CD14-positive monocyte (primary cell): ENCODE data around the gene MRRF. TPM values are rescaled to one million over a fixed set of nuclear protein-coding genes. Genes with fewer than 3 reads are reported as not detected.

ENCODE experiments used
- DNase-seq, 3 donors: peaks; one replicate each; pipeline ENCODE4 v3.0.0-alpha.2; 2011 to 2022
- H2AFZ ChIP-seq: 2 replicates; pipeline ENCODE4 v1.6.0; 2012; ENCODE audit warnings: mild to moderate bottlenecking, low read depth, low read length, inconsistent platforms; ENCODE audit not compliant: insufficient read depth, poor library complexity, severe bottlenecking
- H3K27ac ChIP-seq, 2 donors: 1 replicate in 1 of 2; 2 replicates in 1 of 2; pipeline ENCODE4 v1.5.1; 2012 to 2013; ENCODE audit warnings: low read length in 2 of 2, control low read depth in 1 of 2, inconsistent platforms in 1 of 2, low read depth in 1 of 2, mild to moderate bottlenecking in 1 of 2
- H3K27me3 ChIP-seq, 2 donors: one replicate each; pipeline versions ENCODE4 v1.6.0 to v1.6.1; 2011 to 2013; ENCODE audit warnings: low read length in 2 of 2; ENCODE audit not compliant: control insufficient read depth in 2 of 2, insufficient read depth in 2 of 2
- H3K36me3 ChIP-seq, 2 donors: replicated peaks in 1 of 2; 1 replicate in 1 of 2; 2 replicates in 1 of 2; pipeline versions ENCODE4 v1.5.1 to v1.6.1; 2012 to 2013; ENCODE audit warnings: low read length in 2 of 2, control low read depth in 1 of 2, inconsistent platforms in 1 of 2, mild to moderate bottlenecking in 1 of 2; ENCODE audit not compliant: insufficient read depth in 2 of 2, control insufficient read depth in 1 of 2
- H3K4me1 ChIP-seq, 2 donors: 1 replicate in 1 of 2; 2 replicates in 1 of 2; pipeline versions ENCODE4 v1.5.1 to v1.6.1; 2012 to 2013; ENCODE audit warnings: low read length in 2 of 2, control low read depth in 1 of 2, inconsistent platforms in 1 of 2, mild to moderate bottlenecking in 1 of 2, moderate library complexity in 1 of 2; ENCODE audit not compliant: insufficient read depth in 2 of 2, control insufficient read depth in 1 of 2
- H3K4me2 ChIP-seq: replicated peaks from 2 replicates; pipeline ENCODE3; 2012; ENCODE audit warnings: low read length, moderate library complexity, mild to moderate bottlenecking; ENCODE audit not compliant: poor library complexity, severe bottlenecking; ENCODE audit errors: extremely low read depth
- H3K4me3 ChIP-seq, 3 experiments: fragments of 200-600 bp in 1 of 3; sonication (generic) in 1 of 3; replicated peaks in 1 of 3; 1 replicate in 2 of 3; 2 replicates in 1 of 3; pipeline ENCODE4 v1.5.1; 2011 to 2013; ENCODE audit warnings: low read length in 3 of 3, mild to moderate bottlenecking in 3 of 3, control low read depth in 2 of 3, low read depth in 2 of 3, inconsistent platforms in 1 of 3, moderate library complexity in 1 of 3
- H3K79me2 ChIP-seq: 2 replicates; pipeline ENCODE4 v1.6.0; 2012; ENCODE audit warnings: mild to moderate bottlenecking, control low read depth, inconsistent platforms, low read length, moderate library complexity; ENCODE audit not compliant: insufficient read depth
- H3K9ac ChIP-seq: 2 replicates; pipeline ENCODE4 v1.6.0; 2017; ENCODE audit warnings: low read length, mild to moderate bottlenecking; ENCODE audit not compliant: insufficient read depth, poor library complexity, severe bottlenecking
- H3K9me3 ChIP-seq, 2 donors: replicated peaks in 1 of 2; 1 replicate in 1 of 2; 2 replicates in 1 of 2; pipeline versions ENCODE4 v1.5.1 to v1.6.1; 2012 to 2013; ENCODE audit warnings: low read length in 2 of 2, control low read depth in 1 of 2; ENCODE audit not compliant: control insufficient read depth in 1 of 2, insufficient read depth in 1 of 2
- H4K20me1 ChIP-seq: 2 replicates; pipeline ENCODE4 v1.6.0; 2012; ENCODE audit warnings: mild to moderate bottlenecking, low read length, control low read depth, moderate library complexity; ENCODE audit not compliant: insufficient read depth
- H3K27ac Mint-ChIP-seq, 7 donors: one replicate each; pipeline ENCODE4 v1.8.0; 2020; ENCODE audit warnings: mild to moderate bottlenecking in 7 of 7, mixed read lengths in 7 of 7, moderate library complexity in 6 of 7, inconsistent platforms in 2 of 7
- H3K27me3 Mint-ChIP-seq, 3 donors: one replicate each; pipeline ENCODE4 v1.8.0; 2021 to 2022; ENCODE audit warnings: low read depth in 3 of 3, mild to moderate bottlenecking in 3 of 3, mixed read lengths in 3 of 3, moderate library complexity in 3 of 3, inconsistent platforms in 1 of 3
- H3K36me3 Mint-ChIP-seq, 2 donors: one replicate each; pipeline ENCODE4 v1.8.0; 2020; ENCODE audit warnings: mixed read lengths in 2 of 2, inconsistent platforms in 1 of 2, mild to moderate bottlenecking in 1 of 2
- H3K4me1 Mint-ChIP-seq: one replicate; pipeline ENCODE4 v1.8.0; 2020; ENCODE audit warnings: mild to moderate bottlenecking, mixed read lengths
- H3K4me3 Mint-ChIP-seq, 2 donors: one replicate each; pipeline ENCODE4 v1.8.0; 2020; ENCODE audit warnings: mild to moderate bottlenecking in 2 of 2, mixed read lengths in 2 of 2, moderate library complexity in 1 of 2
- H3K9me3 Mint-ChIP-seq, 7 donors: one replicate each; pipeline ENCODE4 v1.8.0; 2020 to 2022; ENCODE audit warnings: mixed read lengths in 7 of 7, mild to moderate bottlenecking in 6 of 7, moderate library complexity in 6 of 7, inconsistent platforms in 2 of 7
- CTCF ChIP-seq: fragments of 200-600 bp; IDR thresholded peaks from one replicate; pipeline ENCODE4 v1.8.0; 2022; ENCODE audit warnings: antibody characterized with exemption, mild to moderate bottlenecking
- WGBS: methylation state at CpG from one replicate; pipeline ENCODE4 v1.1.5; 2013; ENCODE audit warnings: missing lambda C conversion rate; ENCODE audit not compliant: insufficient coverage; 5-methylcytosine and 5-hydroxymethylcytosine counted together
- intact Hi-C, 2 donors: fragments of 100-400 bp; cut with micrococcal nuclease; formaldehyde crosslinking; loops; one replicate each; pipeline versions ENCODE4 v1.15.0 to v1.15.1; 2023
- polyA plus RNA-seq, 3 donors: library from polyadenylated mRNA; depleted of rRNA in 1 of 3; unstranded in 2 of 3; stranded (reverse) in 1 of 3; fragments of 300-500 nt in 2 of 3; fragments of >200 nt in 1 of 3; fragmentation: Illumina TruSeq in 2 of 3; gene quantifications; 1 replicate in 2 of 3; 2 replicates in 1 of 3; pipeline ENCODE4 v1.2.3, GENCODE V29; 2012 to 2021

The MRRF gene
- polyA plus RNA-seq, 3 donors = 16.0 to 34.4 (median 16.2) TPM

GRCh38 chr9:122374885-122375420, 110.3 kb downstream of the MRRF start:
- Histone ChIP-seq H3K27ac (no peak overlapping the region), H3K9ac (no peak overlapping the region), H4K20me1 (peaks cover 33% of the 10 kb centered on the region), H3K4me2 (no peak overlapping the region), H3K36me3 (peaks cover 17 to 23% of the 10 kb centered on the region in 2 donors), H3K4me1 (peaks cover 48 to 58% of the 10 kb centered on the region in 2 donors), H3K27me3 (no peaks in the 10 kb centered on the region), H3K79me2 (no peaks in the 10 kb centered on the region), H3K4me3 (no peak overlapping the region), H3K9me3 (peaks cover 7 to 13% of the 10 kb centered on the region in 2 donors), H2AFZ (no peak overlapping the region)
- Mint-ChIP-seq H3K4me3 (no peak overlapping the region), H3K27me3 (peaks cover 4 to 7% (median 5%) of the 10 kb centered on the region in 3 donors), H3K36me3 (peaks cover 35% of the 10 kb centered on the region in 2 donors), H3K9me3 (peaks cover 8 to 15% (median 11%) of the 10 kb centered on the region in 7 donors), H3K4me1 (peaks cover 68% of the 10 kb centered on the region), H3K27ac (peak overlapping the region in 2 of 7 donors; percentile 3 to 50)
- TF ChIP-seq CTCF = no peak
- WGBS = 44% methylated on average over 10 of the region's 14 CpGs
- intact Hi-C loops = loop anchor here in 1 of 2 donors (10.0 kb wide), 1 partner anchor 80 kb away; no protein-coding TSS in a partner anchor
- DNase-seq = no peak

- no peak for TF ChIP-seq CTCF
- no peaks in the 10 kb centered on the region for H3K27me3 ChIP-seq
- H4K20me1 ChIP-seq = peaks cover 30% of the 10 kb centered on the region
- H3K27me3 Mint-ChIP-seq = peaks cover 4 to 5% (median 5%) of the 10 kb centered on the region in 3 donors
- no peak overlapping the region for H3K9ac ChIP-seq
- peaks cover 8 to 17% (median 11%) of the 10 kb centered on the region in 7 donors for H3K9me3 Mint-ChIP-seq
- H3K4me3 Mint-ChIP-seq = peak overlapping the region in 1 of 2 donors; percentile 31
- H2AFZ ChIP-seq = no peak overlapping the region
- H3K79me2 ChIP-seq = no peaks in the 10 kb centered on the region
- intact Hi-C loops = loop anchor here in 1 of 2 donors (10.0 kb wide), 1 partner anchor 78 kb away; no protein-coding TSS in a partner anchor
- H3K36me3 ChIP-seq = peaks cover 25 to 34% of the 10 kb centered on the region in 2 donors
- H3K4me1 ChIP-seq = peaks cover 33 to 39% of the 10 kb centered on the region in 2 donors
- WGBS = no CpG with 5 or more reads among the region's 1 CpG
- H3K27ac Mint-ChIP-seq = peak overlapping the region in 2 of 7 donors; percentile 78 to 92
- peaks cover 54% of the 10 kb centered on the region for H3K4me1 Mint-ChIP-seq
- DNase-seq = no peak
- peaks cover 7 to 13% of the 10 kb centered on the region in 2 donors for H3K9me3 ChIP-seq
- H3K4me2 ChIP-seq = peak overlapping the region; percentile 7
- H3K4me3 ChIP-seq = no peak overlapping the region
- no peak overlapping the region for H3K27ac ChIP-seq
- peaks cover 48 to 50% of the 10 kb centered on the region in 2 donors for H3K36me3 Mint-ChIP-seq
These were observed 112.1 kb downstream of the MRRF start for GRCh38 chr9:122376796-122377195.
